IPS DF 6.9 (cell line): ENCODE measurements around the gene S100A5.
"Not testable (repeated sequence)": the region's sequence is repeated elsewhere in the genome, so short reads cannot be mapped to it uniquely, and the experiment has no call there.

Source experiments
- DNase-seq: peaks from one replicate; pipeline ENCODE4 v3.0.0-alpha.2; 2013; ENCODE audit warnings: low read depth, low spot score
- H3K27ac ChIP-seq: one replicate; pipeline ENCODE4 v1.5.1; 2013; ENCODE audit warnings: low read length, control low read depth
- H3K27me3 ChIP-seq: 2 replicates; pipeline ENCODE4 v1.6.1; 2013; ENCODE audit warnings: mild to moderate bottlenecking, low read length; ENCODE audit not compliant: control insufficient read depth, insufficient read depth
- H3K36me3 ChIP-seq: 2 replicates; pipeline ENCODE4 v1.6.1; 2013; ENCODE audit warnings: low read length; ENCODE audit not compliant: control insufficient read depth, insufficient read depth
- H3K4me1 ChIP-seq: 2 replicates; pipeline ENCODE4 v1.6.1; 2013; ENCODE audit warnings: low read length; ENCODE audit not compliant: control insufficient read depth, insufficient read depth
- H3K4me3 ChIP-seq: 2 replicates; pipeline ENCODE4 v1.5.1; 2013; ENCODE audit warnings: mild to moderate bottlenecking, low read length
- H3K9me3 ChIP-seq: 2 replicates; pipeline ENCODE4 v1.6.1; 2013; ENCODE audit warnings: low read length, inconsistent platforms; ENCODE audit not compliant: control insufficient read depth, insufficient read depth
- WGBS: extraction: QIAGEN DNeasy Blood & Tissue Kit; methylation state at CpG from one replicate; pipeline ENCODE4 v1.1.7; 2013; ENCODE audit warnings: mixed read lengths, missing lambda C conversion rate; ENCODE audit not compliant: insufficient read length, insufficient coverage; 5-methylcytosine and 5-hydroxymethylcytosine counted together

The S100A5 gene

DNA sequence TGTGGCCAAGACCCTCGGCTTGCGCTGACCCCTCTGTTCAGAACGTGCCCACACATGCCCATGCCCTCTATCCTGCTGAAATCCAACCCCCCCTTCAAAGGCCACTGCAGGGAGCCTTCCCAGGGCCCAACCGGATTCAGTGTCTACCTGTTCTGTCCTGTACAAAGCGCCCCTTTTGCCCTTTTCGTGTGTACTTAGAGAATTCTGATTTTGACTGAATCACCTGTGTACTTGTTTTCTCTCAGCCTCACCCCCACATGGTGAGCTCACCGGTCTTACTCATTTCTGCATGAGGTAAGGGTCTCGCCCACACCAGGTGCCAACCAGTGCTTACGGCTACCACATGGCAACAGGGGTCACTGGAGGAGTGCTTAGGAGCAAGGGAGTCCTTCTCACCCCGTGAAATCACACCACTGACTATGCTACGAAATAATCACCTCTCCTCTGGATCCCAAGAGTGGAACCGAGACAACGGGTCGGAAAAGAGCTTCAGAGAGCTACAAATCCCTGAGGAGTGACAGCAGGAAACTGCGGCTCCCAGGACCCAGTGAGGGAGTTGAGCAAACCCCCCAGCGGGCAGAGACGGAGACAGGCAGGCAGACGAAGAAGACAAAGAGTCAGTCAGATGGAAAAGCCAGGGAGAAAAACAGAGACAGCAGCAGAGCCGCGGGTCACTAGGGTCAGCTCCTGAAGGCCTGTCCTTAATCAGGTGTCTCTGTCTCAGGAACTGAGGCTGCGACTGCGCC, 27.1 kb upstream of the S100A5 start:
- H3K36me3 ChIP-seq, result no peaks in the 10 kb centered on the region
- no peaks in the 10 kb centered on the region for H3K9me3 ChIP-seq
- no peak for DNase-seq
- H3K4me1 ChIP-seq, result peaks cover 17% of the 10 kb centered on the region
- no peaks in the 10 kb centered on the region for H3K27me3 ChIP-seq
- H3K4me3 ChIP-seq, result no peak overlapping the region
- no CpG with 5 or more reads among the region's 22 CpGs for WGBS
- no peak overlapping the region for H3K27ac ChIP-seq

DNA sequence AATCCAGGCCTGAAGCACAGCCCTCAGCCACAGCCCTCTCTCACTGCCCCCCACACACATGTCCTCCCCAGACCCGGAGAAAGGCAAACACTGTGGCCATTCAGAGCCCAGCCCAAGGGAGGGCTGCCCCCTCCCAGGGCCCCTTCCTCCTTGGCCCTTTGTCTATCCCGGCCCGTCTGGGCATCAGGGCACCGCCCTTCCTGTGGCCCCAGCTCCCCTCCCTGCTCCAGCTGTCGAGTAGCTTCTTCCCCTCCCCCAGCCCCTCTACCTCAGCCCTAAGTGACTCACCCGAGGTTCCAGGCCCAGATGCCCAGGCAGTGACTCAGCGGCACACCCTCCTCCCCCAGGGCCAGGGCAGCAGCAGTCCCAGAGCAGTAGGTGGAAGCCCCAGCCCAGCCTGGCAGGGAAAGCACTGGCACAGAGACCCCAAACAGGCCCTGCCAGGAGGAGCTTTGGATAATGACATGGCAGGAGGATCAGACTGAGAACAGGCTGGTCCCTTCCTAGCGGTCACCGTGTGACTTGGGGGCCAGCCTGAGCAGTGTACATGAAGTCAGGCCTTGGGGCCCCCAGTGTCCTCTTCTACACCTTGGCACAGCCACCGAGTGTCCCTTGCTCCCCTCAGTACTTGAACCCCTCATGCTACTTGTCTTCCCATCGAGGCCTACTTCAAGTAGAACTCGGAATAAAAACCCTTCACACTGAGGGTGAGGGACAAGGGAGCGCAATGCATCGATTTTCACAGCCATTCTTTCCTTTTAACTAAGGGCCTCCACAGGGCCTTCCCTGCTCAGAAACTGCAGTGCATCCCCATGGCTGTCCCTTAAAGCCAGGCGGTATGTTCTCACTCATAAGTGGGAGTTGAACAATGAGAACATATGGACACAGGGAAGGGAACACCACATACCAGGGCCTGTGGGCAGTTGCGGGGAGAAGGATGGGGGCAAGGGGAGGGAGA, 26.0 kb upstream of the S100A5 start:
- peaks cover 17% of the 10 kb centered on the region for H3K4me1 ChIP-seq
- H3K9me3 ChIP-seq, result no peaks in the 10 kb centered on the region
- no peak overlapping the region for H3K4me3 ChIP-seq
- peak; percentile 74 for DNase-seq
- no peaks in the 10 kb centered on the region for H3K27me3 ChIP-seq
- WGBS, result no CpG with 5 or more reads among the region's 16 CpGs
- H3K36me3 ChIP-seq, result no peaks in the 10 kb centered on the region
- H3K27ac ChIP-seq, result no peak overlapping the region

DNA sequence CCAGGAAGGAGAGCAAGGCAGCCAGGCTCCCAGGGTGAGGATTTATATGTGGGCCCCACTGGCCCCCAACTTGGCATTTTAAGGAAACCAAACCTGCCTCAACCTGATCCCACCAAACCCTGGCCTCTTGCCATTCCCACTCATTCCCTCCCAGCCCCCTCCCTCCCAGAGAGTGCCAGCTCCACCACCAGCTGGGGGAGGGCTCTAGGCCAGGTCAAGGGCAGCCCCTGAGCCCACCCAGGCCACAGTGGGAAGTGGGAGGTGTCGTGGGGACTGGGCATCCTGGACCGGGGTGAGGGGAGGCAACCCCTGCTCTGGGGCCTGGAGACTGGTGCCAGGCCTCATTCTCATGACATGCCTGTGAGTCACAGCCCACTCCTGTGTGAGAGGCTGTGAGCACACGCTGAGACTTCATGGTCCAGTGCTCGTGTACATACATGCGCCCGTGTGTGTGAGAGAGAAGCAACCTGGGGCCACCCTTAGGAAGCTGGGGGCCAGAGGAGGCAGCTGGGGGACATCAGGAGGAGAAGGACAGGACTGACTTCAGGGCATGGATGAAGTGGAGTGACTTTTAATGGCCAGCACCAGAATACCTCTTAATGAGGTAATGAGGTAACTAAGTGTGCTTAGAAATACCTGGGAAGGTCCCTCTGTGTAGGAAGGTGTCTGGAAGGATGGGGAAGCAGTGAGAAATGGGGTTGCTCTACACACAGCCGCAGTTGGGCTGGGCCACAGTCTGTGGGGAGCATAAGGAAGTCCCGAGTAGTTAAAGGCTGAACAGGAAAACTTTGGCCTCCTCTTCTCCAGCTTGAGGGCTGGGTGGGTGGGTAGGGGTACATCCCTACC, 25.0 kb upstream of the S100A5 start, which contains the start of gene S100A2:
TSS of gene S100A2 (minus strand) at position 316 of the 846 bp plus-strand sequence. CDS start 1,967 bp downstream, outside the sequence.
- DNase-seq, result no peak
- Histone ChIP-seq H3K4me3 (no peak within 1 kb of the TSS), H3K4me1 (peaks cover 17% of the 10 kb centered on the region)

GRCh38 chr1:153563991-153564390, 23.3 kb upstream of the S100A5 start:
- no peaks in the 10 kb centered on the region for H3K27me3 ChIP-seq
- WGBS, result no CpG with 5 or more reads among the region's 7 CpGs
- DNase-seq, result no peak
- no peak overlapping the region for H3K27ac ChIP-seq
- peaks cover 17% of the 10 kb centered on the region for H3K4me1 ChIP-seq
- no peak overlapping the region for H3K4me3 ChIP-seq
- H3K9me3 ChIP-seq, result no peaks in the 10 kb centered on the region
- no peaks in the 10 kb centered on the region for H3K36me3 ChIP-seq

More for the DNA sequence above, 25.0 kb upstream of the S100A5 start, which contains the start of gene S100A2:
- no peaks in the 10 kb centered on the region for H3K36me3 ChIP-seq
- H3K9me3 ChIP-seq, result no peaks in the 10 kb centered on the region
- H3K27me3 ChIP-seq, result no peaks in the 10 kb centered on the region
- WGBS, result no CpG with 5 or more reads among the region's 8 CpGs
- H3K27ac ChIP-seq, result no peak within 1 kb of the TSS

DNA sequence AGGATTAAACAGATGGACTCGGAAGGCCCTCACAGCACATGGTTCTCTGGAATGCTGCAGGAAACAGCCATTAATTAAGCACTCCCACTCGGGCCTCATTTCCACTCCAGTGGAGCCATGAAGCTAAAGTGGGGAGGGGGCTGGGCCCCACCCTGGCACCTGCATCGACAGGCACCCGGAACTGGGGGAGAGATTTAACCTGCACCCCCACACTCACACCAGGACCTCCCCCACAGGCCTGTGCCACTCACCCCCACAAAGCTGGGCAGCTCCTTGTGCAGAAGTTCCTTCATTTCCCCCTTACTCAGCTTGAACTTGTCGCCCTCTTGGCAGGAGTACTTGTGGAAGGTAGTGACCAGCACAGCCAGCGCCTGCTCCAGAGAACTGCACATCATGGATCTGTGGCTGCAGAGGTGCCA, 22.8 kb upstream of the S100A5 start:
- Histone ChIP-seq H3K4me1 (peaks cover 17% of the 10 kb centered on the region), H3K9me3 (no peaks in the 10 kb centered on the region), H3K27ac (no peak overlapping the region), H3K36me3 (no peaks in the 10 kb centered on the region), H3K27me3 (no peaks in the 10 kb centered on the region), H3K4me3 (no peak overlapping the region)
- no CpG with 5 or more reads among the region's 6 CpGs for WGBS
- DNase-seq, result no peak

DNA sequence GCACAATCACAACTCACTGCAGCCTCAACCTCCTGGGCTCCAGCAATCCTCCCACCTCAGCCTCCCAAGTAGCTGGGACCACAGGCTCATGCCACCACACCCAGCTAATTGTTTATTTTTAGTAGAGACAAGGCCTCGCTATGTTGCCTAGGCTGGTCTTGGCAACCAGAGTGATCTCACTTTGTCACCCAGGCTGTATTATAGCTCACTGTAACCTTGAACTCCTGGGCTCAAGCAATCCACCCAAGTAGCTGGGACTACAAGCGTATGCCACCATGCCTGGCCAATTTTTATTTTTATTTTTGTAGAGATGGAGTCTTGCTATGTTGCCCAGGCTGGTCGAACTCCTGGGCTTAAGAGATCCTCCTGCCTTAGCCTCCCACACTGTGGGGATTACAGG, 21.3 kb upstream of the S100A5 start:
- not testable (repeated sequence) for H3K27me3 ChIP-seq, DNase-seq, H3K9me3 ChIP-seq, H3K36me3 ChIP-seq, H3K4me1 ChIP-seq, H3K27ac ChIP-seq, H3K4me3 ChIP-seq
- WGBS, result no CpG with 5 or more reads among the region's 3 CpGs

DNA sequence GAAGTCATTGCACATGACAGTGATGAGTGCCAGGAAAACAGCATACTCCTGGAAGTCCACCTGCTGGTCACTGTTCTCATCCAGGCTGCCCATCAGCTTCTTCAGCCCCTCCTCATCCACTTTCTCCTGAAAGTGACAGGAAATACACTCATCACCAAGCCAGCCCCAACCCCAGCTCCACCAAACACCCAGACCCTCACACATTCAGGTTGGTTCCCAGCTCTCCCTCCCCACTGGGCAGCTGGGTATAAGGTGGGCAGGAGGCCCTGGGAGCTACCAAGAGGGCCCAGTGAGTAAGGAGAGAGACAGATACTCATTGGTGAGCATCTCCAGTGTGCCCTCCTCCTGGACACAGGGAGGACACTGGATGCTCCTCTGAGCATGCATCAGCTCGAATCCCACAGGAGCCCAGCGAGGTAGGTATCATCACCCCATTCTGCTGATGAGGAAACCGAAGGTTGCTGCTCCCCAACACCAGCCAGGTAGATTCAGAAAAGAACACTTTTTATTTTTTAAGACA, 20.8 kb upstream of the S100A5 start:
- no peaks in the 10 kb centered on the region for H3K27me3 ChIP-seq
- H3K36me3 ChIP-seq, result no peaks in the 10 kb centered on the region
- H3K27ac ChIP-seq, result no peak overlapping the region
- no CpG with 5 or more reads among the region's 3 CpGs for WGBS
- peaks cover 6% of the 10 kb centered on the region for H3K4me1 ChIP-seq
- H3K4me3 ChIP-seq, result no peak overlapping the region
- no peaks in the 10 kb centered on the region for H3K9me3 ChIP-seq
- no peak for DNase-seq

DNA sequence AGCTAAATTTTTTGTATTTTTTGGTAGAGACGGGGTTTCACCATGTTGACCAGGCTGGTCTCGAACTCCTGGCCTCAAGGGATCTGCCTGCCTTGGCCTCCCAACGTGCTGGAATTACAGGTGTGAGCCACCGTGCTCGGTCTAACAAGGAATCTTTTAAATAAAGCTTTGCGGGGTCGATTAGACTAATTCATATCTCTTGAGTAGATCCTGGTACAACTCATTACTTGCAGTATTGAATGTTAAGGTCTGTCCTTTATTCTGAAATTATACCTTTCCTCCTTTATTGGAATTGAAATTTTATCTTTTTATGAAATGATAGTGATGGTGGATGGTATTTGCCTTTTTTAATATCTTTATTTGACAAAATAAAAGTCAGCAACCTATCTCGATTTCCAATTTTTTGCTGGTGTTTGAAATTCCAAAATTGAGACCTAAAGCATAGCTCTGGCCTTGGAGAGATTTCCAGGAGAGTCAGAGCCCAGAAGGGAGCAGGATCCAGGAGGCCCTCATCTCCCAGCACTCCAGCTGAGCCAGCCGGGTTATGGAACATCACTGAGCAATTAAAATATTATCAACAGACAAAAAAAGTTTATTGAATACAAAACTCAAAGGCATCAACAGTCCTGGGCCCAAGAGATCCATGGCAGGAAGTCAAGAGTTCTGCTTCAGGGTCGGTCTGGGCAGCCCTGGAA, 20.2 kb upstream of the S100A5 start:
- Histone ChIP-seq H3K4me3 (no peak overlapping the region), H3K9me3 (no peaks in the 10 kb centered on the region), H3K27me3 (no peaks in the 10 kb centered on the region), H3K4me1 (peaks cover 4% of the 10 kb centered on the region; the same call in 1 of the 2 replicates), H3K27ac (no peak overlapping the region), H3K36me3 (no peaks in the 10 kb centered on the region)
- WGBS, result no CpG with 5 or more reads among the region's 10 CpGs
- DNase-seq, result no peak

DNA sequence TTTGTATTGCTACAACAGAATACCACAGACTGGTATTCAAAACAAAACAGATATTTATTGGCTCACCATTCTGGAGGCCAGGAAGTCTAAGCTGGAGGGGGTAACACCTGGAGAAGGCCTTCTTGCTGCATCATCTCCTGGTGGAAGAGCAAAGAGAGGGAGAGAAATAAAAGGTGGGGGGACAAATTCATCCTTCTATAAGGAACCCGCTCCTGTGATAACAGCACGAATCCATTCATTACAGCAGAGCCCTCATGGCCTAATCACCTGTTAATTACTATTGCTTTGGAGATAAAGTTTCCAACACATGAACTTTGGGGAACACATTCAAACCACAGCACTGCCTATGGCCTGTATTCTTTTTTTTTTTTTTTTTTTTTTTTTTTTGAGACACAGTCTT, 19.5 kb upstream of the S100A5 start:
- no peak overlapping the region for H3K27ac ChIP-seq
- WGBS, result no CpG with 5 or more reads among the region's 2 CpGs
- no peaks in the 10 kb centered on the region for H3K36me3 ChIP-seq
- no peak for DNase-seq
- H3K27me3 ChIP-seq, result no peaks in the 10 kb centered on the region
- H3K9me3 ChIP-seq, result no peaks in the 10 kb centered on the region
- no peak overlapping the region for H3K4me3 ChIP-seq
- peaks cover under 1% of the 10 kb centered on the region; the same call in 1 of the 2 replicates for H3K4me1 ChIP-seq
